Measurements from ENCODE around the gene RGS12. TPM values are rescaled to one million over a fixed set of nuclear protein-coding genes. Genes with fewer than 3 reads are reported as not detected.
A peak's percentile ranks its signal among the peaks of the same experiment; 100 is the strongest.

The RGS12 gene, protein sequence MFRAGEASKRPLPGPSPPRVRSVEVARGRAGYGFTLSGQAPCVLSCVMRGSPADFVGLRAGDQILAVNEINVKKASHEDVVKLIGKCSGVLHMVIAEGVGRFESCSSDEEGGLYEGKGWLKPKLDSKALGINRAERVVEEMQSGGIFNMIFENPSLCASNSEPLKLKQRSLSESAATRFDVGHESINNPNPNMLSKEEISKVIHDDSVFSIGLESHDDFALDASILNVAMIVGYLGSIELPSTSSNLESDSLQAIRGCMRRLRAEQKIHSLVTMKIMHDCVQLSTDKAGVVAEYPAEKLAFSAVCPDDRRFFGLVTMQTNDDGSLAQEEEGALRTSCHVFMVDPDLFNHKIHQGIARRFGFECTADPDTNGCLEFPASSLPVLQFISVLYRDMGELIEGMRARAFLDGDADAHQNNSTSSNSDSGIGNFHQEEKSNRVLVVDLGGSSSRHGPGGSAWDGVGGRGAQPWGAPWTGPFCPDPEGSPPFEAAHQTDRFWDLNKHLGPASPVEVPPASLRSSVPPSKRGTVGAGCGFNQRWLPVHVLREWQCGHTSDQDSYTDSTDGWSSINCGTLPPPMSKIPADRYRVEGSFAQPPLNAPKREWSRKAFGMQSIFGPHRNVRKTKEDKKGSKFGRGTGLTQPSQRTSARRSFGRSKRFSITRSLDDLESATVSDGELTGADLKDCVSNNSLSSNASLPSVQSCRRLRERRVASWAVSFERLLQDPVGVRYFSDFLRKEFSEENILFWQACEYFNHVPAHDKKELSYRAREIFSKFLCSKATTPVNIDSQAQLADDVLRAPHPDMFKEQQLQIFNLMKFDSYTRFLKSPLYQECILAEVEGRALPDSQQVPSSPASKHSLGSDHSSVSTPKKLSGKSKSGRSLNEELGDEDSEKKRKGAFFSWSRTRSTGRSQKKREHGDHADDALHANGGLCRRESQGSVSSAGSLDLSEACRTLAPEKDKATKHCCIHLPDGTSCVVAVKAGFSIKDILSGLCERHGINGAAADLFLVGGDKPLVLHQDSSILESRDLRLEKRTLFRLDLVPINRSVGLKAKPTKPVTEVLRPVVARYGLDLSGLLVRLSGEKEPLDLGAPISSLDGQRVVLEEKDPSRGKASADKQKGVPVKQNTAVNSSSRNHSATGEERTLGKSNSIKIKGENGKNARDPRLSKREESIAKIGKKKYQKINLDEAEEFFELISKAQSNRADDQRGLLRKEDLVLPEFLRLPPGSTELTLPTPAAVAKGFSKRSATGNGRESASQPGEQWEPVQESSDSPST (N-terminal part only)
- 35.7 and 67.5 TPM in 2 replicates for total RNA-seq (ENCODE audit: low replicate concordance)
- long read RNA-seq, partial matches to known transcripts = 7 of 20 reads
- long read RNA-seq, other reads (novel, unspliced or antisense) = 13 of 20 reads

DNA sequence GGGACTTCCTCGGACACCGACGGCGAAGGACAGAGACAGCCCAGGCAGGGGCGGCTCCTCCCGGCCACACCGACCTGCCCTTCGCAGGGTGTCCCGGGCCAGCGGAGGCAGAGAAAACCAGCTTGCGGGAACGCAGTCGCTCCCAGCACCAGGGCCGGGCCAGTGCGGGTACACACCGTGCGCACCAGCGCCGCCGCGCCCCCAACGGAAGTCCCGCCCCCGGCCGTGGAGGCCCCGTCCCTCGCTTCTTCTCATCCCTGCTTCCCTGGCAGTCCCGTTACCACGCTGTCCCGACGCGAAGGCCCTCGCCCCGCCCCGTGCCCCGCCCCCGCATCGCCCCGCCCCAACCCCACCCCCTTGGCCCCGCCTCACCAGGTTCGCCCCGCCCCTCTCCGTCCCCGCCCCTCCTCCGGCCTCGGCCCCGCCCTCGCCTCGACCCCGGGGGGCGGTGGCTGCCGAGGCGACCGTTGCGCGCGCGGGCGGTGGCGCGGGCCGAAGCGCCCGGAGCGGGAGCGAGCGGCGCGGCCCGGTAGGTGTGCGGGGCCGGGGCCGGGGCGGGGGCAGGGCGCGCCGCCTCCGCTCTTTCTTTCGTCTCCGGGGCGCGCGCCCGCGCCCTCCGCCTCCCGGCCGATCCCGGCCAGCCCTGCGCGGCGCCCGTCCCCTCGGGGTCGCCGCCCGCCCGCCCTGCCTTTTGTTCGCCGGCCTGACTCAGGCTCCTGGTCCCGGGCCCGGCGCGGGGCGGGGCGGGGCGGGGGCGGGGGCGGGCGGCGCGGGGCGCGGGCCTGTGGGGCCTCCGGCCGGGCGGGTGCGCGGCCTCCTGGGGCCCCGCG, at the start of gene RGS12:
TSS of gene RGS12 (plus strand) at position 451 of the 830 bp plus-strand sequence. CDS start 23,150 bp downstream, outside the sequence.
- peaks cover 6% of the 10 kb centered on the region for H3K27me3 Mint-ChIP-seq
- TF ChIP-seq, protein P1, sequence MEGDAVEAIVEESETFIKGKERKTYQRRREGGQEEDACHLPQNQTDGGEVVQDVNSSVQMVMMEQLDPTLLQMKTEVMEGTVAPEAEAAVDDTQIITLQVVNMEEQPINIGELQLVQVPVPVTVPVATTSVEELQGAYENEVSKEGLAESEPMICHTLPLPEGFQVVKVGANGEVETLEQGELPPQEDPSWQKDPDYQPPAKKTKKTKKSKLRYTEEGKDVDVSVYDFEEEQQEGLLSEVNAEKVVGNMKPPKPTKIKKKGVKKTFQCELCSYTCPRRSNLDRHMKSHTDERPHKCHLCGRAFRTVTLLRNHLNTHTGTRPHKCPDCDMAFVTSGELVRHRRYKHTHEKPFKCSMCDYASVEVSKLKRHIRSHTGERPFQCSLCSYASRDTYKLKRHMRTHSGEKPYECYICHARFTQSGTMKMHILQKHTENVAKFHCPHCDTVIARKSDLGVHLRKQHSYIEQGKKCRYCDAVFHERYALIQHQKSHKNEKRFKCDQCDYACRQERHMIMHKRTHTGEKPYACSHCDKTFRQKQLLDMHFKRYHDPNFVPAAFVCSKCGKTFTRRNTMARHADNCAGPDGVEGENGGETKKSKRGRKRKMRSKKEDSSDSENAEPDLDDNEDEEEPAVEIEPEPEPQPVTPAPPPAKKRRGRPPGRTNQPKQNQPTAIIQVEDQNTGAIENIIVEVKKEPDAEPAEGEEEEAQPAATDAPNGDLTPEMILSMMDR (conservative IDR thresholded peaks at IDR 0.05) = no peak
- H3K4me1 Mint-ChIP-seq (ENCODE audit: unreplicated experiment) = peaks cover 33% of the 10 kb centered on the region
- peak within 1 kb of the TSS; percentile 88 for H3K27ac Mint-ChIP-seq
- H3K9me3 Mint-ChIP-seq = peaks cover 4% of the 10 kb centered on the region
- peaks cover 23% of the 10 kb centered on the region for H3K36me3 Mint-ChIP-seq
- peak within 1 kb of the TSS; percentile 95 for H3K4me3 Mint-ChIP-seq
- peak; percentile 96 for DNase-seq (ENCODE audit: extremely low spot score, unreplicated experiment)

DNA sequence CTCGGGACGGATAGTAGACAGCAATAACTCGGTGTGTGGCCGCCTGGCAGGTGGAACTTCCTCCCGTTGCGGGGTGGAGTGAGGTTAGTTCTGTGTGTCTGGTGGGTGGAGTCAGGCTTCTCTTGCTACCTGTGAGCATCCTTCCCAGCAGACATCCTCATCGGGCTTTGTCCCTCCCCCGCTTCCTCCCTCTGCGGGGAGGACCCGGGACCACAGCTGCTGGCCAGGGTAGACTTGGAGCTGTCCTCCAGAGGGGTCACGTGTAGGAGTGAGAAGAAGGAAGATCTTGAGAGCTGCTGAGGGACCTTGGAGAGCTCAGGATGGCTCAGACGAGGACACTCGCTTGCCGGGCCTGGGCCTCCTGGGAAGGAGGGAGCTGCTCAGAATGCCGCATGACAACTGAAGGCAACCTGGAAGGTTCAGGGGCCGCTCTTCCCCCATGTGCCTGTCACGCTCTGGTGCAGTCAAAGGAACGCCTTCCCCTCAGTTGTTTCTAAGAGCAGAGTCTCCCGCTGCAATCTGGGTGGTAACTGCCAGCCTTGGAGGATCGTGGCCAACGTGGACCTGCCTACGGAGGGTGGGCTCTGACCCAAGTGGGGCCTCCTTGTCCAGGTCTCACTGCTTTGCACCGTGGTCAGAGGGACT, 49.6 kb upstream of the RGS12 start:
- no peak for DNase-seq (ENCODE audit: extremely low spot score, unreplicated experiment)
- no peaks in the 10 kb centered on the region for H3K9me3 Mint-ChIP-seq
- TF ChIP-seq, protein P1 (conservative IDR thresholded peaks at IDR 0.05) = no peak
- peaks cover 7% of the 10 kb centered on the region for H3K36me3 Mint-ChIP-seq
- H3K27me3 Mint-ChIP-seq = no peaks in the 10 kb centered on the region
- H3K4me1 Mint-ChIP-seq (ENCODE audit: unreplicated experiment) = peaks cover 4% of the 10 kb centered on the region
- no peak overlapping the region for H3K27ac Mint-ChIP-seq
- no peak overlapping the region for H3K4me3 Mint-ChIP-seq

DNA sequence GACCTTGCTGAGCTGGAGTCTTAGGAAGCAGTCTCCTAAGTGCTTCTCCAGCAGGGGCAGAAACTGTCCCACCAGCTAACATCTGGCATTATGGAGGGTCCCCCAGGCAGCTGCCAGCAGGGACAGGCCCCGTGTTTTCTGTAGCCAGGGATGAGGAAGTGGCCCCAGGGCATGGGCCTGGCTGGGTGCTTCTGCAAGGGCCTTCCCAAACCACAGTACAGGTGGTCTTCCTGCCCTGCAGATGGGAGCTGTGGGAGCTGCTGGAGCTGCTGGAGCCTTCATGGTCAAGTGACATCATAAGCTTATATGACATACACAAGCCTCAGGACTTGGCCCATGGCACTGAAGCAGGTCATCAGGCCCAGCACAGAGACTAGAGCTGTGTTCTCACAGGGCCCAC, 48.8 kb upstream of the RGS12 start:
- no peaks in the 10 kb centered on the region for H3K27me3 Mint-ChIP-seq
- H3K9me3 Mint-ChIP-seq = no peaks in the 10 kb centered on the region
- H3K36me3 Mint-ChIP-seq = peaks cover 7% of the 10 kb centered on the region
- TF ChIP-seq, protein P1 (conservative IDR thresholded peaks at IDR 0.05) = no peak
- H3K4me3 Mint-ChIP-seq = no peak overlapping the region
- peaks cover 4% of the 10 kb centered on the region for H3K4me1 Mint-ChIP-seq (ENCODE audit: unreplicated experiment)
- H3K27ac Mint-ChIP-seq = no peak overlapping the region
- no peak for DNase-seq (ENCODE audit: extremely low spot score, unreplicated experiment)

DNA sequence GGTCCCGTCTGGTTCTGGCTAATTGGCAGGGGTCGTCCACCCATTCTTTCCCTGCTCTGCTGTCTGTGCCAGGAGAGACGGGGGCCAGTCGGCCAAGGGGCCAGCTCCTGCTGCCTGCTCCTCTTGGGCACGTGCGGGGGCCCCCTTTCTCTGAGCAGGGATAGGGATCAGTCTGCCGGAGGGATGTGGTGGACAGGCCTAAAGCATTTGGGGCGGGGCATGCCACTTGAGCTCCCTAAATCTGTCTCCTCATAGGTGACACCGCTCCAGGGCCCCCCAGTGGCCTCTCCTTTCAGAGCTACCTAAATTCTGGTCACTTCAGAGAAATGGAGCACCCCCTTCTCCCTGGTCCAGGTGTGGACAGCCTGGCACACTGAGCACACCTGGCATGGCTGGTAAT, 48.1 kb upstream of the RGS12 start:
- no peak for DNase-seq (ENCODE audit: extremely low spot score, unreplicated experiment)
- TF ChIP-seq, protein P1 (conservative IDR thresholded peaks at IDR 0.05) = no peak
- peaks cover 4% of the 10 kb centered on the region for H3K4me1 Mint-ChIP-seq (ENCODE audit: unreplicated experiment)
- no peaks in the 10 kb centered on the region for H3K9me3 Mint-ChIP-seq
- H3K4me3 Mint-ChIP-seq = no peak overlapping the region
- no peaks in the 10 kb centered on the region for H3K27me3 Mint-ChIP-seq
- H3K27ac Mint-ChIP-seq = no peak overlapping the region
- peaks cover 7% of the 10 kb centered on the region for H3K36me3 Mint-ChIP-seq

Measured in type B pancreatic cell (in vitro differentiated cells).